HepG2 (cell line): ENCODE results near the gene MAP3K9. TPM values are rescaled to one million over a fixed set of nuclear protein-coding genes. Genes with fewer than 3 reads are reported as not detected.

Experiments used
- ATAC-seq: fragments of 200-7000 bp; cut with Tn5 transposase; 3 replicates; pipeline ENCODE4 v1.9.1; 2020; ENCODE audit warnings: mild to moderate bottlenecking, moderate library complexity
- BruUV-seq: library from RNA; stranded (reverse); fragments of 400-500 nt; replicated peaks from 2 replicates; lab custom pipeline; 2021; lab: Mats Ljungman, UMichigan
- CTCF ChIA-PET: fragments of 300-600 bp; formaldehyde crosslinking; extraction: SDS; loops from one replicate; lab custom pipeline; 2021; ENCODE audit warnings: low total read pairs, inconsistent platforms, low intra/inter-chr PET ratio; lab: Yijun Ruan, JAX
- POLR2A ChIA-PET: fragments of 350-600 bp; sonication (Branson Sonifier 250); formaldehyde crosslinking; loops from one replicate; lab custom pipeline; 2020; ENCODE audit warnings: antibody characterized with exemption, inconsistent platforms; lab: Yijun Ruan, JAX
- DNase-seq: peaks from one replicate; pipeline ENCODE4 v3.0.0-alpha.2; 2015; ENCODE audit warnings: low spot score
- FAIRE-seq: peaks from 3 replicates; lab custom pipeline; 2011; peaks lifted over from hg19 to GRCh38; lab: Jason Lieb, UNC
- H2AFZ ChIP-seq: one replicate; pipeline ENCODE4 v1.6.1; 2011; ENCODE audit warnings: low read length, inconsistent platforms
- H3K27ac ChIP-seq: fragments of 300-600 bp; 3 replicates; pipeline ENCODE4 v1.8.0; 2011; ENCODE audit warnings: mixed run types, mild to moderate bottlenecking, mixed read lengths, low read length, inconsistent platforms; ENCODE audit not compliant: insufficient read depth; ENCODE audit errors: extremely low read length
- H3K27me3 ChIP-seq, 2 experiments: fragments of 200-600 bp in 1 of 2; 2 replicates in 1 of 2; 3 replicates in 1 of 2; pipeline versions ENCODE4 v1.6.0 to v1.8.0; 2011; ENCODE audit warnings: low read length in 2 of 2, mild to moderate bottlenecking in 2 of 2, moderate library complexity in 2 of 2, inconsistent platforms in 1 of 2; ENCODE audit not compliant: insufficient read depth in 2 of 2, control insufficient read depth in 1 of 2
- H3K36me3 ChIP-seq, 2 experiments: fragments of 200-600 bp in 1 of 2; replicated peaks in 1 of 2; 2 replicates in 1 of 2; 3 replicates in 1 of 2; pipeline versions ENCODE4 v1.5.1 to v1.8.0; 2011; ENCODE audit warnings: low read length in 2 of 2, inconsistent platforms in 1 of 2; ENCODE audit not compliant: insufficient read depth in 2 of 2, control insufficient read depth in 1 of 2
- H3K4me1 ChIP-seq: 2 replicates; pipeline ENCODE4 v1.5.1; 2012; ENCODE audit warnings: low read length, inconsistent platforms; ENCODE audit not compliant: insufficient read depth
- H3K4me2 ChIP-seq: 2 replicates; pipeline ENCODE4 v1.6.0; 2011; ENCODE audit warnings: low read depth, low read length, inconsistent platforms
- H3K4me3 ChIP-seq, 3 experiments: fragments of 200-600 bp in 1 of 3; sonication (generic), shearing (Covaris generic) in 1 of 3; replicated peaks in 1 of 3; 2 replicates each; pipeline ENCODE4 v1.5.1; 2011 to 2016; ENCODE audit warnings: low read length in 3 of 3, inconsistent platforms in 2 of 3, low read depth in 2 of 3, mild to moderate bottlenecking in 2 of 3, control low read depth in 1 of 3, mixed read lengths in 1 of 3; ENCODE audit not compliant: insufficient read depth in 1 of 3
- H3K79me2 ChIP-seq: one replicate; pipeline ENCODE4 v1.6.1; 2011; ENCODE audit warnings: low read length, inconsistent platforms; ENCODE audit not compliant: insufficient read depth
- H3K9ac ChIP-seq: 2 replicates; pipeline ENCODE4 v1.6.0; 2011; ENCODE audit warnings: mild to moderate bottlenecking, low read depth, low read length, inconsistent platforms; ENCODE audit not compliant: insufficient read depth
- H3K9me3 ChIP-seq: 2 replicates; pipeline ENCODE4 v1.5.1; 2012; ENCODE audit warnings: mild to moderate bottlenecking, low read length
- H4K20me1 ChIP-seq: 2 replicates; pipeline ENCODE4 v1.6.0; 2011; ENCODE audit warnings: inconsistent platforms, mild to moderate bottlenecking, low read length, moderate library complexity; ENCODE audit not compliant: insufficient read depth
- ATF7-NPFF ChIP-seq: sonication (generic); formaldehyde crosslinking; IDR thresholded peaks from 2 replicates; pipeline ENCODE4 v1.8.1; 2023; ENCODE audit warnings: mild to moderate bottlenecking, low read depth, missing genetic modification reagents, moderate library complexity
- CAMTA2 ChIP-seq: sonication (generic); formaldehyde crosslinking; IDR thresholded peaks from 2 replicates; pipeline ENCODE4 v1.4.0; 2020; ENCODE audit warnings: mild to moderate bottlenecking, missing genetic modification reagents, borderline replicate concordance
- FOSL1 ChIP-seq: sonication (generic); formaldehyde crosslinking; IDR thresholded peaks from 2 replicates; pipeline ENCODE4 v1.9.0; 2021; ENCODE audit warnings: missing genetic modification reagents, borderline replicate concordance
- GTF3A ChIP-seq: sonication (generic); formaldehyde crosslinking; conservative IDR thresholded peaks from 2 replicates; pipeline ENCODE4 v1.4.0; 2020; ENCODE audit warnings: mild to moderate bottlenecking, missing genetic modification reagents
- JUNB ChIP-seq: sonication (generic); formaldehyde crosslinking; IDR thresholded peaks from 2 replicates; pipeline ENCODE4 v1.8.0; 2022; ENCODE audit warnings: missing genetic modification reagents, mild to moderate bottlenecking, borderline replicate concordance
- MNT ChIP-seq: fragments of 450-650 bp; IDR thresholded peaks from 2 replicates; pipeline ENCODE4 v1.6.1; 2016
- NFIB ChIP-seq: sonication (generic); formaldehyde crosslinking; IDR thresholded peaks from 2 replicates; pipeline ENCODE4 v1.9.0; 2021; ENCODE audit warnings: missing genetic modification reagents, mild to moderate bottlenecking, borderline replicate concordance
- PHF8 ChIP-seq: sonication (generic); formaldehyde crosslinking; IDR thresholded peaks from 2 replicates; pipeline ENCODE4 v1.5.0; 2020; ENCODE audit warnings: missing genetic modification reagents
- SALL1 ChIP-seq: sonication (generic); formaldehyde crosslinking; IDR thresholded peaks from 2 replicates; pipeline ENCODE4 v1.8.0; 2022; ENCODE audit warnings: mild to moderate bottlenecking, missing genetic modification reagents
- SAP130 ChIP-seq: IDR thresholded peaks from 2 replicates; pipeline ENCODE4 v1.6.1; 2016; ENCODE audit warnings: low read depth
- SIN3A ChIP-seq: IDR thresholded peaks from 2 replicates; pipeline ENCODE4 v1.6.1; 2011; ENCODE audit warnings: low read depth, mild to moderate bottlenecking, control low read depth, low read length, borderline replicate concordance
- SOX6 ChIP-seq, 2 experiments: fragments of 450-650 bp in 1 of 2; sonication (generic) in 1 of 2; formaldehyde crosslinking in 1 of 2; IDR thresholded peaks; 2 replicates each; pipeline versions ENCODE4 v1.4.0 to v1.6.1; 2017 to 2020; ENCODE audit warnings: antibody characterized with exemption in 1 of 2, mild to moderate bottlenecking in 1 of 2, missing genetic modification reagents in 1 of 2
- ZBTB7B ChIP-seq: sonication (generic); formaldehyde crosslinking; IDR thresholded peaks from 2 replicates; pipeline ENCODE4 v1.4.0; 2020; ENCODE audit warnings: missing genetic modification reagents
- ZNF124 ChIP-seq: sonication (generic); formaldehyde crosslinking; IDR thresholded peaks from 2 replicates; pipeline ENCODE4 v1.4.0; 2020; ENCODE audit warnings: missing genetic modification reagents
- ZNF230 ChIP-seq: sonication (generic); formaldehyde crosslinking; IDR thresholded peaks from 2 replicates; pipeline ENCODE4 v1.4.0; 2020; ENCODE audit warnings: mild to moderate bottlenecking, missing genetic modification reagents
- ZNF234 ChIP-seq: sonication (generic); formaldehyde crosslinking; conservative IDR thresholded peaks from 2 replicates; pipeline ENCODE4 v1.5.1; 2020; ENCODE audit warnings: mild to moderate bottlenecking, missing genetic modification reagents
- ZNF30 ChIP-seq: sonication (generic); formaldehyde crosslinking; IDR thresholded peaks from 2 replicates; pipeline ENCODE4 v1.5.0; 2020; ENCODE audit warnings: mild to moderate bottlenecking, missing genetic modification reagents
- ZNF34 ChIP-seq: sonication (generic); formaldehyde crosslinking; IDR thresholded peaks from 2 replicates; pipeline ENCODE4 v1.4.0; 2020; ENCODE audit warnings: mild to moderate bottlenecking, missing genetic modification reagents, borderline replicate concordance
- ZNF607 ChIP-seq: sonication (generic); formaldehyde crosslinking; IDR thresholded peaks from 2 replicates; pipeline ENCODE4 v1.5.1; 2020; ENCODE audit warnings: missing genetic modification reagents, mild to moderate bottlenecking, borderline replicate concordance
- ZNF891 ChIP-seq: sonication (generic); formaldehyde crosslinking; IDR thresholded peaks from 2 replicates; pipeline ENCODE4 v1.5.0; 2020; ENCODE audit warnings: mild to moderate bottlenecking, missing genetic modification reagents
- WGBS: methylation state at CpG from one replicate; pipeline ENCODE4 v1.1.6; 2017; ENCODE audit warnings: low lambda C conversion rate; 5-methylcytosine and 5-hydroxymethylcytosine counted together
- in situ Hi-C: cut with HindIII; loops from 2 replicates; pipeline ENCODE4 v1.10.0; 2017; ENCODE audit warnings: low pct_unique_long_range_greater_than_20kb; ENCODE audit not compliant: extremely low pct_ligation_motif_present
- intact Hi-C: fragments of 100-400 bp; cut with micrococcal nuclease; formaldehyde crosslinking; loops from one replicate; pipeline ENCODE4 v1.10.0; 2022; ENCODE audit not compliant: unreplicated experiment
- polyA plus RNA-seq, 8 experiments: library from polyadenylated mRNA; depleted of rRNA in 3 of 8; stranded (reverse) in 7 of 8; unstranded in 1 of 8; fragments of >200 nt; fragmentation: Illumina TruSeq in 4 of 8; extraction: Trizol in 4 of 8; gene quantifications; 2 replicates each; pipeline versions ENCODE4 v1.2.1 to v1.2.3, GENCODE V29; 2011 to 2016; ENCODE audit warnings: low read depth in 4 of 8, missing spikeins in 1 of 8, mixed read lengths in 1 of 8; ENCODE audit not compliant: insufficient read depth in 1 of 8
- total RNA-seq, 5 experiments: library from RNA; depleted of rRNA; stranded (reverse); fragments of >200 nt; fragmentation: Illumina TruSeq; extraction: Trizol; gene quantifications; 2 replicates each; pipeline ENCODE4 v1.2.3, GENCODE V29; 2016; ENCODE audit warnings: low read depth in 1 of 5
- TF ChIP-seq, protein P1 (sequence below): sonication (generic); formaldehyde crosslinking; IDR thresholded peaks from 2 replicates; pipeline ENCODE4 v1.4.0; 2020; ENCODE audit warnings: missing genetic modification reagents

MAP3K9 gene
- total and polyA plus RNA-seq, 2 of the 13 experiments (the other 11 are each of a cell fraction or from before 2014, with no cell fraction given) = 4.3 to 4.5 TPM

- no peaks in the 10 kb centered on the region; a peak in 1 of 5 replicates for H3K36me3 ChIP-seq
- ChIA-PET CTCF (no interaction called here), POLR2A (interaction anchor here (0.9 kb wide), 2 partner anchors 15 to 100 kb away, joined by 4 read pairs; no protein-coding TSS in a partner anchor)
- ATAC-seq (0 out of 3 replicates have a peak, but pooled peaks have one; percentile 7), DNase-seq (peak; percentile 47), FAIRE-seq (peak; percentile 21)
- H3K4me3 ChIP-seq = peak overlapping the region; percentile 83 to 84 (median 83)
- peak overlapping the region; percentile 89 for H3K4me2 ChIP-seq
- no peaks in the 10 kb centered on the region; the same call in 1 of the 2 replicates for H4K20me1 ChIP-seq
- no peaks in the 10 kb centered on the region; a peak in 1 of 5 replicates for H3K27me3 ChIP-seq
- peaks cover 48% of the 10 kb centered on the region for H3K4me1 ChIP-seq
- peak overlapping the region; percentile 50 for H3K27ac ChIP-seq
- BruUV-seq = no TSS peak
- peaks cover 32% of the 10 kb centered on the region for H3K79me2 ChIP-seq
- no peak overlapping the region for H2AFZ ChIP-seq
- intact Hi-C loops = loop anchor here (5.0 kb wide), 1 partner anchor 166 kb away; the partner anchor contains the start of gene TTC9
- in situ Hi-C loops = no loop called here
- no peaks in the 10 kb centered on the region for H3K9me3 ChIP-seq
- peak overlapping the region; percentile 56 for H3K9ac ChIP-seq
- WGBS = 4% methylated on average over 6 of the region's 6 CpGs
- TF ChIP-seq ZNF230 (CRISPR knock-in tag) (no peak), ATF7-NPFF (CRISPR knock-in tag) (no peak), SALL1 (CRISPR knock-in tag) (0 out of 2 replicates have a peak, but pooled peaks have one; percentile 1), ZNF34 (CRISPR knock-in tag) (no peak), ZNF891 (CRISPR knock-in tag) (no peak), ZNF30 (CRISPR knock-in tag) (no peak), SOX6 (IDR thresholded peaks at IDR 0.05) (no peak), SOX6 (CRISPR knock-in tag; IDR thresholded peaks at IDR 0.05) (peak; percentile 24; the same call in 1 of the 2 replicates), GTF3A (CRISPR knock-in tag) (no peak), PHF8 (CRISPR knock-in tag) (no peak), NFIB (no peak), ZNF607 (CRISPR knock-in tag) (no peak), CAMTA2 (CRISPR knock-in tag) (no peak), SAP130 (CRISPR knock-in tag) (peak; percentile 63), MNT (no peak), ZNF234 (CRISPR knock-in tag) (no peak), JUNB (no peak), FOSL1 (CRISPR knock-in tag) (no peak), ZNF124 (no peak), ZBTB7B (no peak), SIN3A (no peak)
- TF ChIP-seq, protein P1, sequence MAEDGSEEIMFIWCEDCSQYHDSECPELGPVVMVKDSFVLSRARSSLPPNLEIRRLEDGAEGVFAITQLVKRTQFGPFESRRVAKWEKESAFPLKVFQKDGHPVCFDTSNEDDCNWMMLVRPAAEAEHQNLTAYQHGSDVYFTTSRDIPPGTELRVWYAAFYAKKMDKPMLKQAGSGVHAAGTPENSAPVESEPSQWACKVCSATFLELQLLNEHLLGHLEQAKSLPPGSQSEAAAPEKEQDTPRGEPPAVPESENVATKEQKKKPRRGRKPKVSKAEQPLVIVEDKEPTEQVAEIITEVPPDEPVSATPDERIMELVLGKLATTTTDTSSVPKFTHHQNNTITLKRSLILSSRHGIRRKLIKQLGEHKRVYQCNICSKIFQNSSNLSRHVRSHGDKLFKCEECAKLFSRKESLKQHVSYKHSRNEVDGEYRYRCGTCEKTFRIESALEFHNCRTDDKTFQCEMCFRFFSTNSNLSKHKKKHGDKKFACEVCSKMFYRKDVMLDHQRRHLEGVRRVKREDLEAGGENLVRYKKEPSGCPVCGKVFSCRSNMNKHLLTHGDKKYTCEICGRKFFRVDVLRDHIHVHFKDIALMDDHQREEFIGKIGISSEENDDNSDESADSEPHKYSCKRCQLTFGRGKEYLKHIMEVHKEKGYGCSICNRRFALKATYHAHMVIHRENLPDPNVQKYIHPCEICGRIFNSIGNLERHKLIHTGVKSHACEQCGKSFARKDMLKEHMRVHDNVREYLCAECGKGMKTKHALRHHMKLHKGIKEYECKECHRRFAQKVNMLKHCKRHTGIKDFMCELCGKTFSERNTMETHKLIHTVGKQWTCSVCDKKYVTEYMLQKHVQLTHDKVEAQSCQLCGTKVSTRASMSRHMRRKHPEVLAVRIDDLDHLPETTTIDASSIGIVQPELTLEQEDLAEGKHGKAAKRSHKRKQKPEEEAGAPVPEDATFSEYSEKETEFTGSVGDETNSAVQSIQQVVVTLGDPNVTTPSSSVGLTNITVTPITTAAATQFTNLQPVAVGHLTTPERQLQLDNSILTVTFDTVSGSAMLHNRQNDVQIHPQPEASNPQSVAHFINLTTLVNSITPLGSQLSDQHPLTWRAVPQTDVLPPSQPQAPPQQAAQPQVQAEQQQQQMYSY (CRISPR knock-in tag) = no peak
Observed at GRCh38 chr14:70807898-70808415, 1.4 kb downstream of the MAP3K9 start.
